ENCODE data around the gene NOSIP.

DNA sequence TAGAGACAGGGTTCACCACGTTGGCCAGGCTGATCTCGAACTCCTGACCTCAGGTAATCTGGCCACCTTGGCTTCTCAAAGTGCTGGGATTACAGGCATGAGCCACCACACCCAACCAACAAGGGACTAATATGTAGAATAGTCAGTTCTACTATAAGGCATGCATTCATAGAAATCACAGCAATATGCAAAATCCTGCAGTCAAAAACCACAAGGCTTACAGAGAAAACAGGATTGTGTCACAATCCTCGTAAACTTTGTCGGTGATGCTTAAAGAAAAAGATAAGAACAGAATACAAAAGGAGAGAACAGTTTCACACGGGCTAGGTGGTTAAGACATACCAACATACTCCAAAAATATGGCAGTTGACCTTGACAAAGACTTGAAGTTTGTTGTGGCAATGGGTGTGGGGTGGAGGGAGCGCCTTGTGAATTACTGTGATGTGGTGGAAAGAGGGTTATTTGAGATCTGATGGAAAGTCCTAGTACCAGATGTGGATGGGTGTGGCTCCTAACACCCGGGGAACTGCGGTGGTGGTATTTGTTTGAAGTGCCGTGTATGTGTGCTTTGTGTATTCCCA is 12.4 kb downstream of the NOSIP start:
- TF ChIP-seq, protein P1, sequence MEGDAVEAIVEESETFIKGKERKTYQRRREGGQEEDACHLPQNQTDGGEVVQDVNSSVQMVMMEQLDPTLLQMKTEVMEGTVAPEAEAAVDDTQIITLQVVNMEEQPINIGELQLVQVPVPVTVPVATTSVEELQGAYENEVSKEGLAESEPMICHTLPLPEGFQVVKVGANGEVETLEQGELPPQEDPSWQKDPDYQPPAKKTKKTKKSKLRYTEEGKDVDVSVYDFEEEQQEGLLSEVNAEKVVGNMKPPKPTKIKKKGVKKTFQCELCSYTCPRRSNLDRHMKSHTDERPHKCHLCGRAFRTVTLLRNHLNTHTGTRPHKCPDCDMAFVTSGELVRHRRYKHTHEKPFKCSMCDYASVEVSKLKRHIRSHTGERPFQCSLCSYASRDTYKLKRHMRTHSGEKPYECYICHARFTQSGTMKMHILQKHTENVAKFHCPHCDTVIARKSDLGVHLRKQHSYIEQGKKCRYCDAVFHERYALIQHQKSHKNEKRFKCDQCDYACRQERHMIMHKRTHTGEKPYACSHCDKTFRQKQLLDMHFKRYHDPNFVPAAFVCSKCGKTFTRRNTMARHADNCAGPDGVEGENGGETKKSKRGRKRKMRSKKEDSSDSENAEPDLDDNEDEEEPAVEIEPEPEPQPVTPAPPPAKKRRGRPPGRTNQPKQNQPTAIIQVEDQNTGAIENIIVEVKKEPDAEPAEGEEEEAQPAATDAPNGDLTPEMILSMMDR (conservative IDR thresholded peaks at IDR 0.05; ENCODE audit: low read length) = no peak
- no peak for TF ChIP-seq EZH2phosphoT487 (IDR thresholded peaks at IDR 0.05; ENCODE audit: borderline replicate concordance, low read depth, low read length)
